Liver (tissue), 9 donors: ENCODE measurements around the gene BTBD6. TPM values are rescaled to one million over a fixed set of nuclear protein-coding genes. Genes with fewer than 3 reads are reported as not detected.

ENCODE experiments used
- DNase-seq: peaks from one replicate; pipeline ENCODE4 v3.0.0-alpha.2; 2017; ENCODE audit warnings: low spot score
- H3K27ac ChIP-seq, 2 donors: one replicate each; pipeline ENCODE4 v1.7.0; 2013; ENCODE audit warnings: inconsistent platforms in 2 of 2, low read length in 2 of 2, control low read depth in 1 of 2, low read depth in 1 of 2, mild to moderate bottlenecking in 1 of 2
- H3K27me3 ChIP-seq, 4 donors: one replicate each; pipeline versions ENCODE4 v1.6.1 to v1.7.0; 2013; ENCODE audit warnings: low read length in 3 of 4, inconsistent platforms in 1 of 4, mild to moderate bottlenecking in 1 of 4, moderate library complexity in 1 of 4; ENCODE audit not compliant: control insufficient read depth in 4 of 4, insufficient read depth in 4 of 4
- H3K36me3 ChIP-seq, 4 donors: one replicate each; pipeline versions ENCODE4 v1.6.1 to v1.7.0; 2013; ENCODE audit warnings: low read length in 3 of 4, mild to moderate bottlenecking in 3 of 4, low read depth in 1 of 4, moderate library complexity in 1 of 4; ENCODE audit not compliant: control insufficient read depth in 4 of 4, insufficient read depth in 3 of 4
- H3K4me1 ChIP-seq, 4 donors: one replicate each; pipeline versions ENCODE4 v1.6.1 to v1.7.0; 2013; ENCODE audit warnings: low read length in 3 of 4, mild to moderate bottlenecking in 3 of 4, moderate library complexity in 1 of 4; ENCODE audit not compliant: control insufficient read depth in 4 of 4, insufficient read depth in 4 of 4
- H3K4me3 ChIP-seq, 3 donors: one replicate each; pipeline versions ENCODE4 v1.6.1 to v1.7.0; 2013; ENCODE audit warnings: low read length in 3 of 3, control low read depth in 1 of 3, low read depth in 1 of 3, mild to moderate bottlenecking in 1 of 3
- H3K9ac ChIP-seq, 2 donors: one replicate each; pipeline ENCODE4 v1.7.0; 2013; ENCODE audit warnings: low read length in 2 of 2, mild to moderate bottlenecking in 2 of 2, moderate library complexity in 2 of 2, control low read depth in 1 of 2, low read depth in 1 of 2
- H3K9me3 ChIP-seq, 4 donors: one replicate each; pipeline versions ENCODE4 v1.6.1 to v1.7.0; 2013; ENCODE audit warnings: low read length in 3 of 4; ENCODE audit not compliant: control insufficient read depth in 4 of 4
- CTCF ChIP-seq: fragments of 150-350 bp; IDR thresholded peaks from 2 replicates; pipeline ENCODE4 v1.5.1; 2017; ENCODE audit warnings: improper control_type of control experiment, low read depth, low read length; ENCODE audit not compliant: missing input control
- FOXA1 ChIP-seq: IDR thresholded peaks from 2 replicates; pipeline ENCODE4 v1.6.1; 2016; ENCODE audit warnings: antibody characterized with exemption
- FOXA2 ChIP-seq: IDR thresholded peaks from 2 replicates; pipeline ENCODE4 v1.6.1; 2016; ENCODE audit warnings: antibody characterized with exemption
- GABPA ChIP-seq, 2 donors: IDR thresholded peaks in 1 of 2; conservative IDR thresholded peaks in 1 of 2; 2 replicates each; pipeline ENCODE4 v1.6.1; 2016; ENCODE audit warnings: antibody characterized with exemption in 2 of 2, mild to moderate bottlenecking in 1 of 2, moderate library complexity in 1 of 2
- HNF4A ChIP-seq, 2 donors: conservative IDR thresholded peaks; 2 replicates each; pipeline ENCODE4 v1.6.1; 2016; ENCODE audit warnings: antibody characterized with exemption in 2 of 2, mild to moderate bottlenecking in 2 of 2
- MAX ChIP-seq: IDR thresholded peaks from 2 replicates; pipeline ENCODE4 v1.6.1; 2016; ENCODE audit warnings: antibody characterized with exemption
- RAD21 ChIP-seq, 2 donors: IDR thresholded peaks; 2 replicates each; pipeline ENCODE4 v1.6.1; 2016; ENCODE audit warnings: antibody characterized with exemption in 2 of 2, mild to moderate bottlenecking in 2 of 2
- REST ChIP-seq: IDR thresholded peaks from 2 replicates; pipeline ENCODE4 v1.6.1; 2016; ENCODE audit warnings: antibody characterized with exemption, mild to moderate bottlenecking
- SP1 ChIP-seq: IDR thresholded peaks from 2 replicates; pipeline ENCODE4 v1.6.1; 2018; ENCODE audit warnings: antibody characterized with exemption, mild to moderate bottlenecking
- TAF1 ChIP-seq: conservative IDR thresholded peaks from 2 replicates; pipeline ENCODE4 v1.6.1; 2016; ENCODE audit warnings: antibody characterized with exemption, mild to moderate bottlenecking
- ZBTB33 ChIP-seq: IDR thresholded peaks from 2 replicates; pipeline ENCODE4 v1.6.1; 2016; ENCODE audit warnings: antibody characterized with exemption
- WGBS: extraction: QIAGEN DNeasy Blood & Tissue Kit; methylation state at CpG from one replicate; pipeline ENCODE4 v1.1.7; 2013; 5-methylcytosine and 5-hydroxymethylcytosine counted together
- polyA plus RNA-seq, 2 donors: library from polyadenylated mRNA; stranded (reverse) in 1 of 2; unstranded in 1 of 2; fragments of 200-250 nt in 1 of 2; fragments of >200 nt in 1 of 2; fragmentation: Nextera tagmentation in 1 of 2; extraction: Ambion mirVana in 1 of 2; gene quantifications; one replicate each; pipeline versions ENCODE4 v1.2.1 to v1.2.3, GENCODE V29; 2013 to 2015
- total RNA-seq, 2 donors: library from RNA; depleted of rRNA; stranded (reverse); fragments of >200 nt; gene quantifications; one replicate each; pipeline ENCODE4 v1.2.3, GENCODE V29; 2014
- donor health status: healthy.
- donor health status: healthy.
- donor health status: healthy.
- donor health status: healthy.
- donor health status: healthy.

BTBD6 gene
- total and polyA plus RNA-seq, 4 donors, result 5.8 to 18.1 (median 16.7) TPM

- Histone ChIP-seq H3K9ac (no peak overlapping the region), H3K9me3 (no peaks in the 10 kb centered on the region), H3K27ac (no peak overlapping the region), H3K27me3 (no peaks in the 10 kb centered on the region), H3K4me1 (peaks cover 0 to 9% (median 5%) of the 10 kb centered on the region in 4 donors), H3K4me3 (no peak overlapping the region), H3K36me3 (peaks cover 0 to 35% (median 4%) of the 10 kb centered on the region in 4 donors)
- no peak for DNase-seq
- 96% methylated on average over 11 of the region's 11 CpGs for whole genome bisulfite sequencing
- TF ChIP-seq SP1, result no peak
- no peak for TF ChIP-seq CTCF
- TF ChIP-seq REST, result no peak
- no peak for TF ChIP-seq HNF4A (conservative IDR thresholded peaks at IDR 0.05)
- no peak for TF ChIP-seq RAD21 (IDR thresholded peaks at IDR 0.05)
Observed at GRCh38 chr14:105217774-105218173, 30.6 kb upstream of the BTBD6 start.

GRCh38 chr14:105218611-105219010, 29.7 kb upstream of the BTBD6 start:
- no peak for TF ChIP-seq CTCF
- TF ChIP-seq RAD21 (IDR thresholded peaks at IDR 0.05), result no peak
- TF ChIP-seq TAF1, result no peak
- no peak for TF ChIP-seq FOXA1
- no peak for TF ChIP-seq ZBTB33
- TF ChIP-seq GABPA (IDR thresholded peaks at IDR 0.05 in 1 of 2, conservative IDR thresholded peaks at IDR 0.05 in 1 of 2), result no peak
- no peak for TF ChIP-seq FOXA2
- no peak for TF ChIP-seq HNF4A (conservative IDR thresholded peaks at IDR 0.05)
- TF ChIP-seq REST, result no peak
- no peak for TF ChIP-seq MAX
- H3K27ac ChIP-seq, result no peak overlapping the region
- H3K9ac ChIP-seq, result no peak overlapping the region
- DNase-seq, result no peak
- no peaks in the 10 kb centered on the region for H3K9me3 ChIP-seq
- no peak overlapping the region for H3K4me3 ChIP-seq
- WGBS, result 96% methylated on average over 19 of the region's 19 CpGs
- peaks cover 0 to 37% (median 4%) of the 10 kb centered on the region in 4 donors for H3K36me3 ChIP-seq
- H3K4me1 ChIP-seq, result peaks cover 0 to 9% (median 5%) of the 10 kb centered on the region in 4 donors
- H3K27me3 ChIP-seq, result no peaks in the 10 kb centered on the region
